Pancreas (tissue), 10 donors: ENCODE results near the gene GSG1L. TPM values are rescaled to one million over a fixed set of nuclear protein-coding genes. Genes with fewer than 3 reads are reported as not detected.

Experiments used
- ATAC-seq, 4 donors: fragments of 200-7000 bp; cut with Tn5 transposase; one replicate each; pipeline versions ENCODE4 v1.8.0 to v1.9.1; 2020; ENCODE audit warnings: mild to moderate bottlenecking in 4 of 4, moderate library complexity in 4 of 4
- DNase-seq, 6 donors: peaks; one replicate each; pipeline ENCODE4 v3.0.0-alpha.2; 2020
- FAIRE-seq: peaks from 2 replicates; lab custom pipeline; 2012; peaks lifted over from hg19 to GRCh38; lab: Jason Lieb, UNC
- H3K27ac ChIP-seq, 4 donors: fragments of 200-600 bp; sonication (generic); 1 replicate in 3 of 4; 2 replicates in 1 of 4; pipeline versions ENCODE4 v1.5.0 to v1.8.0; 2020
- H3K27me3 ChIP-seq, 4 donors: fragments of 200-600 bp; one replicate each; pipeline ENCODE4 v1.8.0; 2021
- H3K36me3 ChIP-seq, 3 donors: fragments of 200-600 bp; sonication (generic) in 1 of 3; one replicate each; pipeline versions ENCODE4 v1.5.0 to v1.8.0; 2020 to 2021
- H3K4me1 ChIP-seq, 3 donors: fragments of 200-600 bp; one replicate each; pipeline ENCODE4 v1.8.0; 2021
- H3K4me3 ChIP-seq, 4 donors: fragments of 200-600 bp; sonication (generic) in 2 of 4; one replicate each; pipeline versions ENCODE4 v1.5.0 to v1.8.0; 2020 to 2021
- H3K9me3 ChIP-seq, 4 donors: fragments of 200-600 bp; one replicate each; pipeline ENCODE4 v1.8.0; 2021
- WGBS, 2 donors: extraction: QIAGEN DNeasy Blood & Tissue Kit; methylation state at CpG; one replicate each; pipeline ENCODE4 v1.1.7; 2013; 5-methylcytosine and 5-hydroxymethylcytosine counted together
- intact Hi-C, 3 donors: fragments of 100-400 bp; cut with DNase I; formaldehyde crosslinking; loops; one replicate each; pipeline versions ENCODE4 v1.11.1 to v1.14.2; 2022
- polyA plus RNA-seq, 2 donors: library from polyadenylated mRNA; stranded (reverse); fragments of 200-250 nt; gene quantifications; one replicate each; pipeline ENCODE4 v1.2.3, GENCODE V29; 2013
- total RNA-seq, 6 donors: library from RNA; stranded (reverse); fragmentation: NEBNext Ultra II Directional in 4 of 6; extraction: Animal tissue kit (Norgen Biotek cat#: 25700) in 4 of 6; gene quantifications; one replicate each; pipeline versions ENCODE4 v1.2.1 to v1.2.4, GENCODE V29; 2021 to 2023
- TF ChIP-seq, protein P1 (sequence below), 4 donors: fragments of 200-600 bp; sonication (generic) in 3 of 4; IDR thresholded peaks; one replicate each; pipeline versions ENCODE4 v1.5.0 to v1.8.0; 2021; ENCODE audit warnings: antibody characterized with exemption in 4 of 4
- donor health status: healthy with polysubstance abuse.
- donor health status: DM: no; HTN: no; CAD: no; lungs with moderate emphysema.
- donor health status: DM: no; HTN: no; CAD: no.
- donor health status: control.
- donor health status: control.
- donor health status: Bipolar disorder and iron deficiency.
- donor health status: DM: yes; HTN: yes; CAD: no.
- donor health status: DM: no; HTN: no; CAD: no.
- donor health status: DM: no; HTN: no; CAD: no.
- donor health status: DM: yes; HTN: yes; CAD: no.

The GSG1L gene
- total and polyA plus RNA-seq, 8 donors = 0.02 to 0.12 TPM; not detected in 6

GRCh38 chr16:27793249-27793622 is 270.3 kb downstream of the GSG1L start:
- ATAC-seq (no peak), FAIRE-seq (no peak), DNase-seq (no peak)
- Histone ChIP-seq H3K36me3 (no peaks in the 10 kb centered on the region), H3K9me3 (no peaks in the 10 kb centered on the region), H3K27ac (no peak overlapping the region), H3K27me3 (no peaks in the 10 kb centered on the region), H3K4me3 (no peak overlapping the region), H3K4me1 (no peaks in the 10 kb centered on the region)
- intact Hi-C loops = no loop called here
- TF ChIP-seq, protein P1, sequence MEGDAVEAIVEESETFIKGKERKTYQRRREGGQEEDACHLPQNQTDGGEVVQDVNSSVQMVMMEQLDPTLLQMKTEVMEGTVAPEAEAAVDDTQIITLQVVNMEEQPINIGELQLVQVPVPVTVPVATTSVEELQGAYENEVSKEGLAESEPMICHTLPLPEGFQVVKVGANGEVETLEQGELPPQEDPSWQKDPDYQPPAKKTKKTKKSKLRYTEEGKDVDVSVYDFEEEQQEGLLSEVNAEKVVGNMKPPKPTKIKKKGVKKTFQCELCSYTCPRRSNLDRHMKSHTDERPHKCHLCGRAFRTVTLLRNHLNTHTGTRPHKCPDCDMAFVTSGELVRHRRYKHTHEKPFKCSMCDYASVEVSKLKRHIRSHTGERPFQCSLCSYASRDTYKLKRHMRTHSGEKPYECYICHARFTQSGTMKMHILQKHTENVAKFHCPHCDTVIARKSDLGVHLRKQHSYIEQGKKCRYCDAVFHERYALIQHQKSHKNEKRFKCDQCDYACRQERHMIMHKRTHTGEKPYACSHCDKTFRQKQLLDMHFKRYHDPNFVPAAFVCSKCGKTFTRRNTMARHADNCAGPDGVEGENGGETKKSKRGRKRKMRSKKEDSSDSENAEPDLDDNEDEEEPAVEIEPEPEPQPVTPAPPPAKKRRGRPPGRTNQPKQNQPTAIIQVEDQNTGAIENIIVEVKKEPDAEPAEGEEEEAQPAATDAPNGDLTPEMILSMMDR (IDR thresholded peaks at IDR 0.05) = no peak

GRCh38 chr16:27792486-27793248 is 270.8 kb downstream of the GSG1L start:
- H3K27ac ChIP-seq = no peak overlapping the region
- no peak overlapping the region for H3K4me3 ChIP-seq
- no peaks in the 10 kb centered on the region for H3K9me3 ChIP-seq
- intact Hi-C loops = no loop called here
- TF ChIP-seq, protein P1 (IDR thresholded peaks at IDR 0.05) = no peak
- ATAC-seq (no peak), DNase-seq (no peak), FAIRE-seq (no peak)
- 58 to 70% methylated on average over 7 of the region's 7 CpGs for WGBS, 2 donors
- H3K27me3 ChIP-seq = no peaks in the 10 kb centered on the region
- no peaks in the 10 kb centered on the region for H3K4me1 ChIP-seq
- no peaks in the 10 kb centered on the region for H3K36me3 ChIP-seq

- intact Hi-C loops = no loop called here
- no peak for FAIRE-seq
- no peak overlapping the region for H3K27ac ChIP-seq
- no peaks in the 10 kb centered on the region for H3K9me3 ChIP-seq
- H3K27me3 ChIP-seq = no peaks in the 10 kb centered on the region
- DNase-seq = no peak
- TF ChIP-seq, protein P1 (IDR thresholded peaks at IDR 0.05) = no peak
- ATAC-seq = no peak
- H3K4me1 ChIP-seq = no peaks in the 10 kb centered on the region
- WGBS, 2 donors = 83 to 85% methylated on average over 6 of the region's 6 CpGs
- H3K36me3 ChIP-seq = no peaks in the 10 kb centered on the region
- no peak overlapping the region for H3K4me3 ChIP-seq
Measured at GRCh38 chr16:27791404-27791719, 272.2 kb downstream of the GSG1L start.

GRCh38 chr16:27790546-27791403 is 272.7 kb downstream of the GSG1L start:
- no peaks in the 10 kb centered on the region for H3K4me1 ChIP-seq
- FAIRE-seq (no peak), DNase-seq (peak in 1 of 6 donors; percentile 39), ATAC-seq (no peak)
- TF ChIP-seq, protein P1 (IDR thresholded peaks at IDR 0.05) = no peak
- H3K4me3 ChIP-seq = no peak overlapping the region
- H3K9me3 ChIP-seq = no peaks in the 10 kb centered on the region
- intact Hi-C loops = no loop called here
- no peak overlapping the region for H3K27ac ChIP-seq
- H3K27me3 ChIP-seq = no peaks in the 10 kb centered on the region
- WGBS, 2 donors = 74 to 85% methylated on average over 12 of the region's 12 CpGs
- H3K36me3 ChIP-seq = no peaks in the 10 kb centered on the region
